Transverse colon (tissue), 4 donors: Measurements from ENCODE around the gene FBXO17. TPM values are rescaled to one million over a fixed set of nuclear protein-coding genes. Genes with fewer than 3 reads are reported as not detected.

Experiments
- DNase-seq: peaks from one replicate; pipeline ENCODE4 v3.0.0-alpha.2; 2019
- H3K27ac ChIP-seq, 4 donors: fragments of 200-600 bp; sonication (generic); 2 replicates each; pipeline ENCODE4 v1.5.1; 2016 to 2018; ENCODE audit warnings: inconsistent platforms in 4 of 4
- H3K27me3 ChIP-seq: fragments of 200-600 bp; sonication (generic); 2 replicates; pipeline ENCODE4 v1.5.1; 2017; ENCODE audit warnings: inconsistent platforms
- H3K36me3 ChIP-seq, 4 donors: fragments of 200-600 bp; sonication (generic); 2 replicates each; pipeline ENCODE4 v1.5.1; 2017 to 2019; ENCODE audit warnings: inconsistent platforms in 4 of 4
- H3K4me1 ChIP-seq, 4 donors: fragments of 200-600 bp; sonication (generic); 2 replicates each; pipeline ENCODE4 v1.5.1; 2017 to 2020; ENCODE audit warnings: inconsistent platforms in 4 of 4
- H3K4me3 ChIP-seq, 4 donors: fragments of 200-600 bp; sonication (generic); 1 replicate in 1 of 4; 2 replicates in 3 of 4; pipeline versions ENCODE4 v1.5.1 to v1.6.1; 2017 to 2019; ENCODE audit warnings: inconsistent platforms in 4 of 4
- H3K9me3 ChIP-seq, 2 donors: fragments of 200-600 bp; sonication (generic); 2 replicates each; pipeline ENCODE4 v1.5.1; 2017 to 2019; ENCODE audit warnings: inconsistent platforms in 2 of 2
- EP300 ChIP-seq: sonication (generic); formaldehyde crosslinking; IDR thresholded peaks from one replicate; pipeline ENCODE4 v1.6.1; 2017; ENCODE audit warnings: antibody characterized with exemption, low read depth
- POLR2A ChIP-seq: fragments of 450-650 bp; IDR thresholded peaks from one replicate; pipeline ENCODE4 v1.6.1; 2016; ENCODE audit warnings: antibody characterized with exemption, mild to moderate bottlenecking, moderate library complexity
- POLR2AphosphoS5 ChIP-seq, 3 donors: sonication (generic); formaldehyde crosslinking; IDR thresholded peaks; one replicate each; pipeline ENCODE4 v1.6.1; 2016; ENCODE audit warnings: antibody characterized with exemption in 3 of 3
- WGBS, 2 donors: methylation state at CpG; one replicate each; pipeline ENCODE4 v1.1.5; 2018; ENCODE audit warnings: low coverage in 1 of 2; 5-methylcytosine and 5-hydroxymethylcytosine counted together
- in situ Hi-C, 4 donors: fragments of 200-750 bp; cut with MboI; loops; one replicate each; pipeline versions ENCODE4 v1.15.0 to v1.15.1; 2017; ENCODE audit warnings: low sequenced_read_pairs in 3 of 4, low pct_ligation_motif_present in 1 of 4, low pct_unique_long_range_greater_than_20kb in 1 of 4
- intact Hi-C: fragments of 100-400 bp; cut with DNase I; formaldehyde crosslinking; loops from one replicate; pipeline ENCODE4 v1.15.1; 2023; ENCODE audit warnings: low total_unique reads
- total RNA-seq, 4 donors: library from RNA; depleted of rRNA; stranded (reverse); fragments of >200 nt; gene quantifications; one replicate each; pipeline ENCODE4 v1.1.0, GENCODE V29; 2016
- TF ChIP-seq, protein P1 (sequence below), 5 experiments: fragments of 200-600 bp in 3 of 5; fragments of 450-650 bp in 2 of 5; sonication (generic) in 3 of 5; IDR thresholded peaks; 1 replicate in 2 of 5; 2 replicates in 3 of 5; pipeline ENCODE4 v1.5.1; 2016 to 2017; ENCODE audit warnings: antibody characterized with exemption in 5 of 5, inconsistent platforms in 3 of 5, mild to moderate bottlenecking in 2 of 5, moderate library complexity in 1 of 5

The FBXO17 gene
- total RNA-seq, 4 donors from 2014 or later = 2.2 to 7.8 (median 2.4) TPM

- in situ Hi-C loops = loop anchor here in 1 of 4 donors (10.0 kb wide), 1 partner anchor 148 kb away; the partner anchor contains the start of gene CAPN12
- 60 to 86% methylated on average over 1 to 5 of the region's 5 CpGs for WGBS, 2 donors
These were observed 82.7 kb downstream of the FBXO17 start for GRCh38 chr19:38892841-38893240.

GRCh38 chr19:38891771-38892170 is 83.8 kb downstream of the FBXO17 start:
- Histone ChIP-seq H3K27me3 (no peaks in the 10 kb centered on the region), H3K4me3 (no peak overlapping the region), H3K4me1 (no peaks in the 10 kb centered on the region), H3K9me3 (no peaks in the 10 kb centered on the region), H3K36me3 (peaks cover 0 to 20% (median 8%) of the 10 kb centered on the region in 4 donors), H3K27ac (no peak overlapping the region)
- no peak for DNase-seq
- WGBS, 2 donors = 91% methylated on average over 6 of the region's 6 CpGs; no CpG with 5 or more reads in 1 of the 2 donors
- in situ Hi-C loops (loop anchor here in 1 of 4 donors (10.0 kb wide), 1 partner anchor 147 kb away; the partner anchor contains the start of gene CAPN12), intact Hi-C loops (no loop called here)
- TF ChIP-seq POLR2A (no peak), POLR2AphosphoS5 (IDR thresholded peaks at IDR 0.05) (no peak), EP300 (no peak)
- TF ChIP-seq, protein P1, sequence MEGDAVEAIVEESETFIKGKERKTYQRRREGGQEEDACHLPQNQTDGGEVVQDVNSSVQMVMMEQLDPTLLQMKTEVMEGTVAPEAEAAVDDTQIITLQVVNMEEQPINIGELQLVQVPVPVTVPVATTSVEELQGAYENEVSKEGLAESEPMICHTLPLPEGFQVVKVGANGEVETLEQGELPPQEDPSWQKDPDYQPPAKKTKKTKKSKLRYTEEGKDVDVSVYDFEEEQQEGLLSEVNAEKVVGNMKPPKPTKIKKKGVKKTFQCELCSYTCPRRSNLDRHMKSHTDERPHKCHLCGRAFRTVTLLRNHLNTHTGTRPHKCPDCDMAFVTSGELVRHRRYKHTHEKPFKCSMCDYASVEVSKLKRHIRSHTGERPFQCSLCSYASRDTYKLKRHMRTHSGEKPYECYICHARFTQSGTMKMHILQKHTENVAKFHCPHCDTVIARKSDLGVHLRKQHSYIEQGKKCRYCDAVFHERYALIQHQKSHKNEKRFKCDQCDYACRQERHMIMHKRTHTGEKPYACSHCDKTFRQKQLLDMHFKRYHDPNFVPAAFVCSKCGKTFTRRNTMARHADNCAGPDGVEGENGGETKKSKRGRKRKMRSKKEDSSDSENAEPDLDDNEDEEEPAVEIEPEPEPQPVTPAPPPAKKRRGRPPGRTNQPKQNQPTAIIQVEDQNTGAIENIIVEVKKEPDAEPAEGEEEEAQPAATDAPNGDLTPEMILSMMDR (IDR thresholded peaks at IDR 0.05) = no peak

More at GRCh38 chr19:38892841-38893240, 82.7 kb downstream of the FBXO17 start:
- H3K36me3 ChIP-seq = peaks cover 0 to 20% (median 8%) of the 10 kb centered on the region in 4 donors
- no peaks in the 10 kb centered on the region for H3K27me3 ChIP-seq
- H3K4me1 ChIP-seq = peaks cover 0 to 1% (median under 1%) of the 10 kb centered on the region in 4 donors
- no peak for DNase-seq
- intact Hi-C loops = no loop called here
- TF ChIP-seq EP300 (no peak), POLR2A (no peak), POLR2AphosphoS5 (IDR thresholded peaks at IDR 0.05) (no peak)
- TF ChIP-seq, protein P1 (IDR thresholded peaks at IDR 0.05) = no peak
- H3K4me3 ChIP-seq = no peak overlapping the region
- no peaks in the 10 kb centered on the region for H3K9me3 ChIP-seq
- no peak overlapping the region for H3K27ac ChIP-seq

Other genes starting within 250 kb of the FBXO17 start
- gene CAPN12, start 231.3 kb downstream of the FBXO17 start, total RNA-seq = 10 to 100 TPM in 2 of 4 donors, 1 to 10 TPM in 1, not detected in 1; 2.6 to 44.8 (median 14.4) TPM
- gene LGALS7, start 202.2 kb downstream of the FBXO17 start, total RNA-seq = not detected
- not detected for gene LGALS7B, start 186.5 kb downstream of the FBXO17 start, total RNA-seq
- gene LGALS4, start 162.8 kb downstream of the FBXO17 start, total RNA-seq = 1,000 to 10,000 TPM; 1,815 to 4,845 (median 3,695) TPM
- 100 to 1,000 TPM; 181 to 313 (median 228) TPM for gene ECH1, start 143.9 kb downstream of the FBXO17 start, total RNA-seq
- 100 to 1,000 TPM; 139 to 200 (median 174) TPM for gene HNRNPL, start 125.8 kb downstream of the FBXO17 start, total RNA-seq
- gene RINL, start 97.5 kb downstream of the FBXO17 start, total RNA-seq = 1 to 10 TPM; 1.8 to 7.0 (median 3.6) TPM
- 100 to 1,000 TPM in 1 of 4 donors, 10 to 100 TPM in 3; 56.3 to 128 (median 64.2) TPM for gene SIRT2, start 76.1 kb downstream of the FBXO17 start, total RNA-seq
- gene NFKBIB, start 75.8 kb downstream of the FBXO17 start, total RNA-seq = 10 to 100 TPM in 3 of 4 donors, 1 to 10 TPM in 1; 6.2 to 53.9 (median 29.4) TPM
- not detected for gene CCER2, start 63.6 kb downstream of the FBXO17 start, total RNA-seq
- 100 to 1,000 TPM in 1 of 4 donors, 10 to 100 TPM in 3; 21.4 to 186 (median 42.7) TPM for gene SARS2, start 45.0 kb downstream of the FBXO17 start, total RNA-seq
- gene MRPS12, start 44.8 kb downstream of the FBXO17 start, total RNA-seq = 10 to 100 TPM; 23.7 to 42.6 (median 34.7) TPM
- 1 to 10 TPM in 2 of 4 donors, under 1 TPM in 1, not detected in 1; 0.14 to 1.5 (median 1.1) TPM for gene FBXO27, start 56.8 kb upstream of the FBXO17 start, total RNA-seq
- gene ACP7, start 108.6 kb upstream of the FBXO17 start, total RNA-seq = not detected
- gene PAK4, start 150.0 kb upstream of the FBXO17 start, total RNA-seq = 10 to 100 TPM; 43.8 to 96.1 (median 63.2) TPM
- 1 to 10 TPM in 2 of 4 donors, under 1 TPM in 1, not detected in 1; 0.14 to 3.0 (median 1.1) TPM for gene NCCRP1, start 221.2 kb upstream of the FBXO17 start, total RNA-seq
- gene SYCN, start 228.5 kb upstream of the FBXO17 start, total RNA-seq = not detected